GM21717 (cell line): ENCODE results near the gene KCNIP1.
A peak's percentile ranks its signal among the peaks of the same experiment; 100 is the strongest.

Source experiments
- ATAC-seq: cut with Tn5 transposase; IDR thresholded peaks from one replicate; pipeline ENCODE4 v1.9.1; 2021; ENCODE audit warnings: mild to moderate bottlenecking, moderate library complexity; ENCODE audit not compliant: unreplicated experiment

The KCNIP1 gene

GRCh38 chr5:170503990-170504596, at the start of gene KCNIP1:
Gene KCNIP1, plus strand, starts transcription at chr5:170504020.
- ATAC-seq = no peak

GRCh38 chr5:170463426-170463825, 40.4 kb upstream of the KCNIP1 start:
- no peak for ATAC-seq

GRCh38 chr5:170464280-170465127, 39.3 kb upstream of the KCNIP1 start:
- no peak for ATAC-seq

GRCh38 chr5:170466553-170466952, 37.3 kb upstream of the KCNIP1 start:
- no peak for ATAC-seq

- ATAC-seq = peak; percentile 92
These were observed 36.7 kb upstream of the KCNIP1 start for GRCh38 chr5:170466988-170467707.

- ATAC-seq = no peak
These were observed 35.1 kb upstream of the KCNIP1 start for GRCh38 chr5:170468633-170469285.

- no peak for ATAC-seq
These were observed 34.4 kb upstream of the KCNIP1 start for GRCh38 chr5:170469414-170469813.

- ATAC-seq = no peak
These were observed 33.5 kb upstream of the KCNIP1 start for GRCh38 chr5:170470275-170470674.

- no peak for ATAC-seq
These were observed 32.9 kb upstream of the KCNIP1 start for GRCh38 chr5:170470808-170471404.

- no peak for ATAC-seq
These were observed 32.2 kb upstream of the KCNIP1 start for GRCh38 chr5:170471551-170472178.

- no peak for ATAC-seq
These were observed 30.2 kb upstream of the KCNIP1 start for GRCh38 chr5:170473642-170474041.

GRCh38 chr5:170474489-170475274, 29.1 kb upstream of the KCNIP1 start:
- ATAC-seq = no peak

- ATAC-seq = no peak
These were observed 28.4 kb upstream of the KCNIP1 start for GRCh38 chr5:170475294-170476000.

- no peak for ATAC-seq
These were observed 27.1 kb upstream of the KCNIP1 start for GRCh38 chr5:170476704-170477103.

GRCh38 chr5:170477906-170478305, 25.9 kb upstream of the KCNIP1 start:
- no peak for ATAC-seq

- ATAC-seq = no peak
These were observed 25.5 kb upstream of the KCNIP1 start for GRCh38 chr5:170478306-170478705.

- ATAC-seq = no peak
These were observed 24.3 kb upstream of the KCNIP1 start for GRCh38 chr5:170479484-170479883.

- no peak for ATAC-seq
These were observed 23.6 kb upstream of the KCNIP1 start for GRCh38 chr5:170480260-170480659.

GRCh38 chr5:170481849-170482248, 22.0 kb upstream of the KCNIP1 start:
- ATAC-seq = no peak
